Airway epithelial cell (primary cell): ENCODE measurements around the gene DNAJC2. TPM values are rescaled to one million over a fixed set of nuclear protein-coding genes. Genes with fewer than 3 reads are reported as not detected.

Experiments used
- total RNA-seq: library from RNA; depleted of rRNA; stranded (reverse); fragments of >200 nt; gene quantifications from 2 replicates; pipeline ENCODE4 v1.2.3, GENCODE V29; 2015

Gene DNAJC2, protein sequence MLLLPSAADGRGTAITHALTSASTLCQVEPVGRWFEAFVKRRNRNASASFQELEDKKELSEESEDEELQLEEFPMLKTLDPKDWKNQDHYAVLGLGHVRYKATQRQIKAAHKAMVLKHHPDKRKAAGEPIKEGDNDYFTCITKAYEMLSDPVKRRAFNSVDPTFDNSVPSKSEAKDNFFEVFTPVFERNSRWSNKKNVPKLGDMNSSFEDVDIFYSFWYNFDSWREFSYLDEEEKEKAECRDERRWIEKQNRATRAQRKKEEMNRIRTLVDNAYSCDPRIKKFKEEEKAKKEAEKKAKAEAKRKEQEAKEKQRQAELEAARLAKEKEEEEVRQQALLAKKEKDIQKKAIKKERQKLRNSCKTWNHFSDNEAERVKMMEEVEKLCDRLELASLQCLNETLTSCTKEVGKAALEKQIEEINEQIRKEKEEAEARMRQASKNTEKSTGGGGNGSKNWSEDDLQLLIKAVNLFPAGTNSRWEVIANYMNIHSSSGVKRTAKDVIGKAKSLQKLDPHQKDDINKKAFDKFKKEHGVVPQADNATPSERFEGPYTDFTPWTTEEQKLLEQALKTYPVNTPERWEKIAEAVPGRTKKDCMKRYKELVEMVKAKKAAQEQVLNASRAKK
- total RNA-seq: 8.9 and 15.5 TPM in 2 replicates

DNA sequence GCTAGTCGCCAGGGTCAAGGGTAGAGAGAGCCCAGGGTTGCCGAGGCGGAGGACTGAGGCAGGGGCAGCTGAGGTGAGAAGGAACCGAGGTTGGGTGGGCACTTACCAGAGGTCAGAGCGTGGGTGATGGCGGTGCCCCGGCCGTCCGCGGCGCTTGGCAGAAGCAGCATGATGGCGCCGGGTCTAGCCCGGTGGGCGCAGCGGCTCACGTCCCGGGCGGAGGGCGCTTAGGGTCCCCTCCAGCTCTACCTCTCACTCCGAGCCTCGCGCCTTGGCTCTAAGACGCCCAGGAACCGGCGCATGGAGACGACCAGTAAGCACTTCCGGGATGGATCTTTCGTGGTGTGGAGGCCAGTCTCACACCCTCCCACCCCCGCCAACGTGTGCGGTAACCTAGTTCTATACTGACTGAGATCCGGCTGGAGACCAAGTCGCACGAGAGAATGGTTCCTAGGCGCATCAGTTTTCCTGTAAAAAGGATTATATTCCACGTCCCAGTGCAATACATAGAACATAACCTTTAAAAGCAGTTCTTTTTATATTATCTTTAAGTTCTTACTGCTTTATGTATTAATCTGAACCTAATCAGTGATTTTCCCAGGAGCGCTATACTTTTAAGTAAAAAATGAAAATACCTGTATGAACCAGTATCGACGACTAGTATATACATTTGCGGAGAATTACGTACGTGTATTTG, at the start of gene DNAJC2:
Gene DNAJC2 (minus strand): TSS at position 315 of the 697 bp plus-strand sequence. CDS start 145 bp downstream, at position 170.

DNA sequence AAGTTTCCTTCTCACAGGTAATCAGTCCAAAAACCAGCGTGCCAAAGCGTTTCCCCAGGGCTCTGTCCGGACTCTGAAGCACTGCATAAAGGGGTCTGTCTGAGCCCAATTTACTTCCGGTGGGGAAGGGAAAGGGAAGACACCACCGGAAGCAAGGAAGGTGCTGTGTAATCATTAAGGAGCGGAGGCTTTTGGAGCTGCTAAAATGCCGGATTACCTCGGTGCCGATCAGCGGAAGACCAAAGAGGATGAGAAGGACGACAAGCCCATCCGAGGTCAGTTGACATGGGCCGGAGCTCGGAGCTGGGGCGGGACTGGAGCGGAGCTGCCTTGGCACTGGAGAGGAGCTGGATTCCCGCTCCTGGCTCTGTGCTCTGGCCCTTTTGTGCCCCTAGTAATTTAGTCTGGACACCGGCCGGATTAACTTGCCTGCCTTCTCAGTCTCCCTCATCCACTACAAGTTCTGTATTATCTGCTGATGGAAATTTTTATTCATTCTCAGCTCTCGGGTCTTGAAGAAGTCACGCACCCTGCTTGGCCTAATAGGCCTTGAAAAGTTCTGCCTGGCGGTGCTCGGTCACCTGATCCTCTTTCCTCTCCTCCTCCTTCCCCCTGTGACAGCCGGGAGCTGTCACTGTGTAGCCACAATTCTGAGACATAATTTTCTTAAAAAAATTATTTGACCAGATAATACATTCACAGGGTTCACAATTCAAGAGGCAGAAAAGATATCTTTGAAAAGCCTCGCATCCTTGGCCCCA, 3.1 kb upstream of the DNAJC2 start, which contains the start of gene PSMC2:
Gene PSMC2 (plus strand): TSS at position 137 of the 761 bp plus-strand sequence. CDS start 69 bp downstream, at position 206.

DNA sequence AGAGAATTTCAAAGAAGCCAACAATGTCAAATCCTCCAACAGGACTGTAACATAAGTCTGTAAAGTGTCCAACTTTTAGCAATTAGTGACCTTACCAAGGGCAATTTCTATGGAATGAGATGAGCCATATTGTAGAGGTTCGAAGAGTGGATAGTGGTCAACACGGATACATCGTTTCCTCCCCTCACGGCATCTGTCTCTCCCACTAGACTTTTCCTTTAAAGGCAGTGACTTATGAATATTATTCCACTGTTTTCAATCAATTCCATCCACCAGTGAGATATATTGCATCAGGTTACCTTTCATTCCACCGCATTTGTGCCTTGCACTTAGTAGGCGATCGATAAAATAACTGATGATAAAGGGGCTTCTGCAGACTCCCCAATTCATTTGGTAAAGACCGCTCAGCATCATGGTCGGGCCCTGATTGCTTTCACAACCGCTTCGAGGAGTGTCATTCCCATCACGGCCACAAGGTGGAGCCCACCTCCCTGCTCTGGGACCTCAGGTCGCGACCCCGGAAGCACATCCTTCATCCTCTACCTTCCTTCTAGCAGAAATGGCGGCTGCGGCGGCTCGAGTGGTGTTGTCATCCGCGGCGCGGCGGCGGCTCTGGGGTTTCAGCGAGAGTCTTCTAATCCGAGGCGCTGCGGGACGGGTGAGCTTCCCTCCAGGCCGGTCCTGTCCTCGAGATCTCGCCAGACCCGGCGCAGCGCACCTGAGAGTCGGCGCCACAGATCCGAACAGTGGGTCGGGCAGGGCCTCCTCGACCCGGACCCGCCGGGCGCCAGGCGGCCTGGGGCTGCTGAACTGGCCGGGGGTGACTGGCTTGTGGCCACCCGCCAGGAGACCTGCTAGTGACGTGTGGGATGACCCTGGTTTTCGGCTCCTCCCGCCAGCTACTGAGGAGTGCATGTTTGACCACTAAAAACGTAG, 47.4 kb downstream of the DNAJC2 start, which contains the start of gene PMPCB:
Gene PMPCB (plus strand): TSS at position 535 of the 936 bp plus-strand sequence. CDS start 25 bp downstream, at position 560.

Other genes with a start within 250 kb of the DNAJC2 start
- gene NAPEPLD, start 195.7 kb downstream of the DNAJC2 start, total RNA-seq: 1.0 and 2.3 TPM in 2 replicates
- 30.8 and 38.0 TPM in 2 replicates for gene PMPCB, start 47.3 kb downstream of the DNAJC2 start, total RNA-seq
- gene PSMC2, start 2.9 kb upstream of the DNAJC2 start, total RNA-seq: 149 and 195 TPM in 2 replicates
- not detected in 2 replicates for gene SLC26A5, start 101.4 kb upstream of the DNAJC2 start, total RNA-seq